CD4-positive, alpha-beta T cell treated with Interleukin-12 subunit alpha and Interleukin-12 subunit beta, for 1 hour (primary cell): ENCODE results near the gene ZNF775.

Experiments used
- DNase-seq: peaks from one replicate; pipeline ENCODE4 v3.0.0-alpha.2; 2020

Gene ZNF775

GRCh38 chr7:150415161-150416153 is 36.3 kb downstream of the ZNF775 start:
- DNase-seq = no peak

GRCh38 chr7:150417239-150417638 is 38.1 kb downstream of the ZNF775 start:
- no peak for DNase-seq

- DNase-seq = no peak
These were observed 38.7 kb downstream of the ZNF775 start for GRCh38 chr7:150417863-150418262.

- no peak for DNase-seq
These were observed 41.1 kb downstream of the ZNF775 start for GRCh38 chr7:150420242-150420641.

DNA sequence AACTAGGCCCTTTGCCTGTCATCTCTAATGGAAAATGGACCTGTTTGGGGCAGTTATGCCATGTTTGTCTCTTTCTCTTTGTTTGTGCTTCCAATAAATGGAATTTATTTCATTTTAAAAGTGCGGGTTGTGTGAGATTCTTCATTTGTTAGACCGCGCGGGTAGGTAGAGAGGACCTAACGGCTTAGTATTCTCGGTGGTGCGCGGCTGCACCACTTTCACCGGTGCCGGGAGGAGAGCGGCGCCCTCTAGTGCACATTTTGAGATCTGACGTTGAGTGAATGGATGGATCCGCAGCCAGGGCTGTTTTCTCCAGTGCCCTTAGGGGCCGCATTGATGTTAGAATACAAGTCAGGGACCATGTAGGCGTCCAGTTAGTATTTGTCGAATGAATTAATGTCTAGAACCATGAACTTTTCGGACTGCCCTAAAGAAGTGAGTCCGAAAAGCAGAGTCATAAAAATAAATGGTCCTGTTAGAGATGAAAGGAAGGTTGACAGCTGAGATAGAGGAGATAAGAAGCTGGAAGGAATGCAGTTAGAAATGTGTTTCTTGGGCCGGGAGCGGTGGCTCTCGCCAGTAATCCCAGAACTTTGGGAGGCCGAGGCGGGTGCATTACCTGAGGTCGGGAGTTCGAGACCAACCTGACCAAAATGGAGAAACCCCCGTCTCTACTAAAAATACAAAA is 42.0 kb downstream of the ZNF775 start:
- DNase-seq = peak; percentile 89

DNA sequence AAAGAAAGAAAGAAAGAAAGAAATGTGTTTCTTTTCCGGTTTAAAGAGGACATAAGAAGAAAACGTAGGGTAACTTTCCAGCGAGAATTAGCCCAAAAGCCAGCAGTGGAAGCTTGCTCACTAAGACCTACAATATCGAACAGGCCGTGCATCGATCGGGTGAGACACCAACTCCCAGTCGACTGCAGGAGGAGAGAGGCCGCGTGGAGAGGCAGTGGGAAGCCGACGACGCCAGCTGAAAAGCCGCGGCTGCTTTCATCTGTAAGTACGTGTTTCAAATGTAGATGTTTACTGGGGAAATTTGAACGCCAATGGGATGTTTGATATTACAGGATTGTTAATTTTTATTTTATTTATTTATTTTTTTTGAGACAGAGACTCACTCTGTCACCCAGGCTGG is 42.7 kb downstream of the ZNF775 start:
- DNase-seq = no peak

- no peak for DNase-seq
These were observed 46.5 kb downstream of the ZNF775 start for GRCh38 chr7:150425670-150426069.

- DNase-seq = no peak
These were observed 49.7 kb downstream of the ZNF775 start for GRCh38 chr7:150428671-150429451.

- DNase-seq = no peak
These were observed 50.6 kb downstream of the ZNF775 start for GRCh38 chr7:150429699-150430098.

DNA sequence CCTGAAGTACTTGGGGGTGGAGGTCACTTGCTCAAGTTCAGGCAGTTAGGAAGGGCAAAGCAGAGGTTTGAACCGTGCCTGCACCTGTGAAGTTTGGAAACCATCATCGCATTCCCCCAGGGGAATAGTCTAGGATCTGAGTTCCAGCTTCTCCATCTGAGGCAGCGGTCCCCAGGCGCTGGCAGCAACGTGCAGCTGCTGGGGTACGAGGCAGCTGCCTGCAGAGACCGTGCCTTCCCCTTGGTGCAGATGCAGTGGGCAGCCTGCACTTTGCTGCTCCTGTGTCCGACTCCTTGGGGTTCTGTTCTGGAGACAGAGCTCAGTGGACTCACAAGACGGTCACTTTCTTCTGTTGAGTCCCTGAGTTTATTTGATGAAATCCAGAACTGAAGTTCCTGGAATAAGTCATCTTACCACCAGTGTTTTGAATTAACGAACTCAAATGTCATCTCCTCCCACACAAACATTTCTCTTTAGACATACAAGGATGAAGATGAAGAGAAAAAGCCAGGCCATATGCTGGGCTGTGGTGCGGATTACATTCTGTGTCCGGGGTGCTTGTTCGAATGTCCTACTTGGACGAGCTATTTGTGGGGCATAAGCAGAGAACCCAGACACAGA is 51.4 kb downstream of the ZNF775 start:
- DNase-seq = no peak

DNA sequence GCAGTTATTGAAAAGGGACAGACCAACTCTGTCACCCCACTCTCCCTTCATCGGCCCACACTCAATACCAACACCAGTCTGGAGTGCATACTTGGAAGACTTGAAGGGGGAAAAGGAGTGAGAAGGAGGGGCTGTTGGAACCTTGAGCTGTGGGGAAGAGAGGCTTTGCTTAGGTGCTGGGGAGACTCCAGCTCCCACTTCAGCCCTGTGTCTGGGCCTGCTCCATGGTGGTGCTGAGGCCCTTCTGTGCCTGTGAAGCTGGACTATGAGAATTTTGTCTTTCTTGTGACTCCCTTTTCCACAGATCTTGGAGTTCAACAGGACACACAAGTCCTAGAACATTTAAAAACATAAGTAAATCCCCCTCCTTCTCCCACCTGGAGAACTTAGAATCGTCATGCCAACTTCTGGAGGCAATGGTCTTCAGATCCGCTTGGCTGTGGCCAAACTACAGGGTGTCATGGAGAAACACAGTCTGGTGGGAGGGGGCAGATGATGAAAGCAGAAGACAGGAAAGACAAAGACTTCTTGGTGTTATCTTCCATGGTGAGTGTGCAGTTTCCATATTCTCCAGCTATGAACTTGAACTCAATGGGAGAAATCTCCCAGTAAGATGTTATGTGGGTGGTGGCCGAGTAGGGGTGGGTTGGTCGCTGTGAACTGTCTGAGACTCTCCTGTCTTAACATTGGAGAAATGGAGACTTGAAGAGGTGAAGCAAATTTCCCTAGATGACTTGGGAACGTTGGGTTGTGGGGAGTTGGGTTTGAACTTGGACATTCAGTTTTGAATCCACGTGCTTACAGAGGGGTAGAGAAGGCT is 52.9 kb downstream of the ZNF775 start:
- no peak for DNase-seq

- no peak for DNase-seq
These were observed 54.1 kb downstream of the ZNF775 start for GRCh38 chr7:150432915-150433892.

- no peak for DNase-seq
These were observed 55.1 kb downstream of the ZNF775 start for GRCh38 chr7:150434240-150434639.

DNA sequence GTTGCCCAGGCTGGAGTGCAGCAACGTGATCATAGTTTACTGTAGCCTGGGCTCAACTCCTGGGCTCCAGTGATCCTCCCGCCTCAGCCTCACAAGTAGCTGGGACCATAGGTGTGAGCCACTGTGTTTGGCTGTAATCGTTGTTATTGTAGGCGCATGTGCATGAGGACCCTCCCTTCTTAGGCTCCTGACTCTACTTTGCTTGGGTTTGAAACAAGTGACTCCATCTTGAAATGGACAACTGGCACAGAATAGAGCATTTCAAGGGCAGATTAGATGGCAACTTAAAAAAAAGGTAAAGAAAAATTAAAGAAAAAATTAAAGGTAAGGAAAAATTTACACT is 55.9 kb downstream of the ZNF775 start:
- DNase-seq = no peak

DNA sequence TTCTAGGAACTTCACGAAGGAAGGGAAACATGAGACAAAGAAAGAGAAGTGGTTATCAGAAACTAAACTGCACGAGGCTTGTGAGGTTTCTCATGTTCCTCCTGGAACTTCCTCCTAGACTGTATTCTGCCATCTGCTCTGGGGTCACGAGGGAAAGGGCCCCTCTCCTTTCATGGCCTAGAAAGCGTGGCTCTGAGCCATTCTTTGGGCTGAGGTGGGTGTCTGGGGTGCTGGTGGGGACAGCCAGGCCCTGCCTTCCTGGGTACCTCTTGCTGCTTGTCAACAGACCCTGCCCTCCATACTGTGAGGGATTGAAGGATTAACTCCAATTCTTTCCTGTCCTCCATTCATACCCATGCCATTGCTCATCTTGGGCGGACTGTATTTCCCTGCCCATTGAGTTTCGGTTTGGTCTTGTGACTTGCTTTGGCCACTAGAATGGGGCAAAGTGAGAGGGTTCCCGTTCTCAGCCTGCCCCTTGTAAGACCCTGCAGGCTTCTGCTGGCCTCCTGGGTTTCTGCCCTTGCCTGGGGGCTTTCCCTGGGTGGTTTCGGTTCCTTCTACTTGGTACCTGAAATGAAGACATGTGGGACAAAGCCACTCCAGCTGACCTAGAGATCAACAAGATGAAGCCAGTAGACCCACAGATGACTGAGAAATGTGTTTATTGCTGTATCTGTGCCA is 56.4 kb downstream of the ZNF775 start:
- DNase-seq = no peak

GRCh38 chr7:150439967-150440366 is 60.8 kb downstream of the ZNF775 start:
- DNase-seq = no peak

DNA sequence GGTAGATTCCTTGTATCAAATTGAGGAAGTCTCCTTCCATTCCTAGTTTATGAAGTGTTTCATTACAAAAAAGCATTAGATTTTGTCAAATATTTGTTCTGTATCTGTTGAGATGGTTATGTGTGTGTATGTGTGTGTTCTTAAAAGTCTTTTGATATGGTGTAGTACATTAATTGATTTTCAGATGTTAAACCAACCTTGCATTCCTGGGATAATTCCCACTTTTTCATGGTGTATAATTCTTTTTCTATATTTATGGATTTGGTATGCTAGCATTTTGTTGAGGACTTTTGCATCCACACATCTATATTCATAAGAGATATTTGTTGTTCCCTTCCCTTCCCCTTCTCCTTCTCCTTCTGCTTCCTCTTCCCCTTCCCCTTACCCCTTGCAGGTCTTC is 62.4 kb downstream of the ZNF775 start:
- no peak for DNase-seq

GRCh38 chr7:150442811-150443210 is 63.7 kb downstream of the ZNF775 start:
- no peak for DNase-seq

GRCh38 chr7:150443793-150444540 is 64.8 kb downstream of the ZNF775 start:
- no peak for DNase-seq
